A549 (cell line): Measurements from ENCODE around the gene WIPF3. TPM values are rescaled to one million over a fixed set of nuclear protein-coding genes. Genes with fewer than 3 reads are reported as not detected.

Experiments used
- ATAC-seq, 2 experiments: fragments of 200-7000 bp in 1 of 2; fragments of >200 bp in 1 of 2; cut with Nextera tagmentation in 1 of 2; cut with Tn5 transposase in 1 of 2; 3 replicates each; pipeline versions ENCODE4 v1.8.0 to v1.9.1; 2018 to 2020; ENCODE audit warnings: mild to moderate bottlenecking in 1 of 2, moderate library complexity in 1 of 2
- CTCF ChIA-PET: fragments of 300-600 bp; sonication (Branson Sonifier 250); formaldehyde crosslinking; extraction: SDS; loops from one replicate; lab custom pipeline; 2021; ENCODE audit warnings: antibody characterized with exemption, inconsistent platforms; lab: Yijun Ruan, JAX
- POLR2A ChIA-PET: fragments of 350-600 bp; formaldehyde crosslinking; extraction: SDS; loops from one replicate; lab custom pipeline; 2021; ENCODE audit warnings: antibody characterized with exemption, inconsistent platforms; lab: Yijun Ruan, JAX
- DNase-seq, 2 experiments: peaks; one replicate each; pipeline versions ENCODE4 v3.0.0 to v3.0.0-alpha.2; 2011 to 2016; ENCODE audit warnings: low read depth in 1 of 2, low spot score in 1 of 2
- FAIRE-seq: peaks from 2 replicates; lab custom pipeline; 2011; peaks lifted over from hg19 to GRCh38; lab: Jason Lieb, UNC
- H3K27ac ChIP-seq, 2 experiments: fragments of >200 bp; sonication (Bioruptor Twin); formaldehyde crosslinking; 3 replicates each; pipeline ENCODE4 v1.5.1; 2016 to 2017
- H3K4me1 ChIP-seq: fragments of >200 bp; sonication (Bioruptor Twin); formaldehyde crosslinking; 3 replicates; pipeline ENCODE4 v1.6.1; 2016
- H3K4me2 ChIP-seq: fragments of >200 bp; sonication (Bioruptor Twin); formaldehyde crosslinking; 3 replicates; pipeline ENCODE4 v1.6.1; 2016
- H3K4me3 ChIP-seq: fragments of >200 bp; sonication (Bioruptor Twin); formaldehyde crosslinking; 3 replicates; pipeline ENCODE4 v1.5.1; 2016
- H3K9me3 ChIP-seq: fragments of >200 bp; sonication (Bioruptor Twin); formaldehyde crosslinking; 3 replicates; pipeline ENCODE4 v1.6.1; 2016
- CBX2 ChIP-seq: fragments of 200-600 bp; sonication (generic); IDR thresholded peaks from 2 replicates; pipeline ENCODE4 v1.6.1; 2016; ENCODE audit warnings: low read depth, mild to moderate bottlenecking, borderline replicate concordance
- CEBPB ChIP-seq, 2 experiments: fragments of >200 bp in 1 of 2; sonication (Bioruptor Twin) in 1 of 2; formaldehyde crosslinking in 1 of 2; IDR thresholded peaks; 2 replicates each; pipeline ENCODE4 v1.6.1; 2012 to 2016
- CHD2 ChIP-seq: fragments of 150-350 bp; IDR thresholded peaks from 2 replicates; pipeline ENCODE4 v1.6.1; 2014; ENCODE audit warnings: low read length; ENCODE audit not compliant: partially characterized antibody
- EHF ChIP-seq: fragments of 250-450 bp; sonication (Bioruptor Pico); IDR thresholded peaks from 2 replicates; pipeline ENCODE4 v1.5.0; 2020; ENCODE audit warnings: mild to moderate bottlenecking
- EP300 ChIP-seq, 2 experiments: fragments of >200 bp; sonication (Bioruptor Twin); formaldehyde crosslinking; IDR thresholded peaks; 2 replicates in 1 of 2; 3 replicates in 1 of 2; pipeline ENCODE4 v1.6.1; 2016 to 2017
- ESRRA ChIP-seq: fragments of 150-350 bp; IDR thresholded peaks from 2 replicates; pipeline ENCODE4 v1.6.1; 2014; ENCODE audit warnings: mild to moderate bottlenecking, low read length, borderline replicate concordance
- FOSB ChIP-seq: fragments of 250-450 bp; sonication (Bioruptor Pico); IDR thresholded peaks from 2 replicates; pipeline ENCODE4 v1.5.0; 2020; ENCODE audit warnings: mild to moderate bottlenecking, moderate library complexity
- GATA3 ChIP-seq: IDR thresholded peaks from 2 replicates; pipeline ENCODE4 v1.6.1; 2012; ENCODE audit warnings: borderline replicate concordance
- HDAC2 ChIP-seq: fragments of 200-600 bp; sonication (generic); IDR thresholded peaks from 2 replicates; pipeline ENCODE4 v1.6.1; 2016
- HEYL ChIP-seq: fragments of 250-450 bp; sonication (Bioruptor Pico); IDR thresholded peaks from 2 replicates; pipeline ENCODE4 v1.8.0; 2021; ENCODE audit warnings: mild to moderate bottlenecking, moderate library complexity
- HOXB5 ChIP-seq: fragments of 250-450 bp; sonication (Bioruptor Pico); IDR thresholded peaks from 2 replicates; pipeline ENCODE4 v1.5.0; 2020; ENCODE audit warnings: mild to moderate bottlenecking, moderate library complexity
- JUN ChIP-seq, 2 experiments: fragments of >200 bp; sonication (Bioruptor Twin); formaldehyde crosslinking; IDR thresholded peaks; 2 replicates in 1 of 2; 3 replicates in 1 of 2; pipeline ENCODE4 v1.6.1; 2016 to 2017
- JUNB ChIP-seq: fragments of >200 bp; sonication (Bioruptor Twin); formaldehyde crosslinking; IDR thresholded peaks from 2 replicates; pipeline ENCODE4 v1.6.1; 2016
- MAFK ChIP-seq: fragments of 450-650 bp; IDR thresholded peaks from 2 replicates; pipeline ENCODE4 v1.6.1; 2014; ENCODE audit not compliant: partially characterized antibody
- PHF8 ChIP-seq: fragments of 200-600 bp; sonication (generic); IDR thresholded peaks from 2 replicates; pipeline ENCODE4 v1.6.1; 2016; ENCODE audit warnings: low read depth, mild to moderate bottlenecking, antibody characterized with exemption, moderate library complexity, borderline replicate concordance
- POLR2A ChIP-seq: IDR thresholded peaks from 2 replicates; pipeline ENCODE4 v1.6.1; 2012; ENCODE audit warnings: mild to moderate bottlenecking, low read length
- RARB ChIP-seq: fragments of 250-450 bp; sonication (Bioruptor Pico); IDR thresholded peaks from 2 replicates; pipeline ENCODE4 v1.8.0; 2021; ENCODE audit warnings: mild to moderate bottlenecking, moderate library complexity
- RFX5 ChIP-seq: fragments of 450-650 bp; IDR thresholded peaks from 2 replicates; pipeline ENCODE4 v1.7.1; 2014; ENCODE audit warnings: antibody characterized with exemption, mild to moderate bottlenecking, moderate library complexity
- RNF2 ChIP-seq: fragments of 200-600 bp; sonication (generic); IDR thresholded peaks from 2 replicates; pipeline ENCODE4 v1.6.1; 2016; ENCODE audit warnings: low read depth, mild to moderate bottlenecking, antibody characterized with exemption, moderate library complexity, borderline replicate concordance
- SREBF2 ChIP-seq: fragments of 450-650 bp; IDR thresholded peaks from 2 replicates; pipeline ENCODE4 v1.6.1; 2014; ENCODE audit warnings: mild to moderate bottlenecking, moderate library complexity
- USF2 ChIP-seq: fragments of 450-650 bp; IDR thresholded peaks from 2 replicates; pipeline ENCODE4 v1.6.1; 2014; ENCODE audit warnings: antibody characterized with exemption
- ZNF302 ChIP-seq: fragments of 250-450 bp; sonication (Bioruptor Pico); IDR thresholded peaks from 2 replicates; pipeline ENCODE4 v1.9.0; 2021; ENCODE audit warnings: inconsistent platforms, mild to moderate bottlenecking, moderate library complexity
- ZSCAN20 ChIP-seq: fragments of 250-450 bp; sonication (Bioruptor Pico); IDR thresholded peaks from 2 replicates; pipeline ENCODE4 v1.8.0; 2022; ENCODE audit warnings: mild to moderate bottlenecking, moderate library complexity
- WGBS: methylation state at CpG from one replicate; pipeline ENCODE4 v1.1.6; 2017; ENCODE audit errors: missing lambda C conversion rate; 5-methylcytosine and 5-hydroxymethylcytosine counted together
- polyA plus RNA-seq, 4 experiments: library from polyadenylated mRNA; depleted of rRNA in 3 of 4; stranded (reverse); fragments of >200 nt; fragmentation: RNase III in 1 of 4; extraction: RNeasy Plus Mini Kit Qiagen cat#74134 plus additional on column Dnase treatment in 1 of 4; gene quantifications; 2 replicates in 3 of 4; 3 replicates in 1 of 4; pipeline ENCODE4 v1.2.3, GENCODE V29; 2011 to 2017
- TF ChIP-seq, protein P1 (sequence below): IDR thresholded peaks from 2 replicates; pipeline ENCODE4 v1.6.1; 2012
- TF ChIP-seq, protein P2 (sequence below): fragments of 150-350 bp; IDR thresholded peaks from 2 replicates; pipeline ENCODE4 v1.6.1; 2014; ENCODE audit warnings: low read depth, mild to moderate bottlenecking, low read length
- TF ChIP-seq, protein P3 (sequence below): fragments of >200 bp; sonication (Bioruptor Twin); formaldehyde crosslinking; IDR thresholded peaks from 3 replicates; pipeline ENCODE4 v1.6.1; 2016

The WIPF3 gene
- polyA plus RNA-seq, 2 of the 4 experiments (the other 2 are of a cell fraction), result 0.10 to 0.30 TPM

- TF ChIP-seq, protein P1, sequence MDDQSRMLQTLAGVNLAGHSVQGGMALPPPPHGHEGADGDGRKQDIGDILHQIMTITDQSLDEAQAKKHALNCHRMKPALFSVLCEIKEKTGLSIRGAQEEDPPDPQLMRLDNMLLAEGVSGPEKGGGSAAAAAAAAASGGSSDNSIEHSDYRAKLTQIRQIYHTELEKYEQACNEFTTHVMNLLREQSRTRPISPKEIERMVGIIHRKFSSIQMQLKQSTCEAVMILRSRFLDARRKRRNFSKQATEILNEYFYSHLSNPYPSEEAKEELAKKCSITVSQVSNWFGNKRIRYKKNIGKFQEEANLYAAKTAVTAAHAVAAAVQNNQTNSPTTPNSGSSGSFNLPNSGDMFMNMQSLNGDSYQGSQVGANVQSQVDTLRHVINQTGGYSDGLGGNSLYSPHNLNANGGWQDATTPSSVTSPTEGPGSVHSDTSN, result no peak
- TF ChIP-seq ESRRA (no peak), GATA3 (no peak), JUN (IDR thresholded peaks at IDR 0.05) (no peak)
- TF ChIP-seq, protein P2, sequence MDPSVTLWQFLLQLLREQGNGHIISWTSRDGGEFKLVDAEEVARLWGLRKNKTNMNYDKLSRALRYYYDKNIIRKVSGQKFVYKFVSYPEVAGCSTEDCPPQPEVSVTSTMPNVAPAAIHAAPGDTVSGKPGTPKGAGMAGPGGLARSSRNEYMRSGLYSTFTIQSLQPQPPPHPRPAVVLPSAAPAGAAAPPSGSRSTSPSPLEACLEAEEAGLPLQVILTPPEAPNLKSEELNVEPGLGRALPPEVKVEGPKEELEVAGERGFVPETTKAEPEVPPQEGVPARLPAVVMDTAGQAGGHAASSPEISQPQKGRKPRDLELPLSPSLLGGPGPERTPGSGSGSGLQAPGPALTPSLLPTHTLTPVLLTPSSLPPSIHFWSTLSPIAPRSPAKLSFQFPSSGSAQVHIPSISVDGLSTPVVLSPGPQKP, result no peak
These were observed 78.3 kb downstream of the WIPF3 start (continued) for GRCh38 chr7:29884399-29885272.

DNA sequence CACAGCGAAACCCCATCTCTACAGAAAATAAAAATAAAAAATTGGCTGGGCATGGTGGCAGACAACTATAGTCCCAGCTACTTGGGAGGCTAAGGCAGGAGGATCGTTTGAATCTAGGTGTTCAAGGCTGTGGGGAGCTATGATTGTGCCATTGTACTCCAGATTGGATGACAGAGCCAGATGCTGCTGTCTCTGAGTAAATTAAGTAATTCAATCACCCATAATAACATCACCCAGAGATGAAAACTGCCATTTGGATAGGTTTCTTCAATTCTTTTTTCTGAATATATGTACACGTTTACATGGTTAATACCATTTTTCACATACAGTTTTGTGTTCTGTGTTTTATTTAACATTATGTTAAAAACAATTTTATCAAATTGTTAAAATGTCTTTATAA is 79.3 kb downstream of the WIPF3 start:
- FAIRE-seq, result no peak
- no peak for ATAC-seq
- Histone ChIP-seq H3K4me2 (no peak overlapping the region), H3K27ac (no peak overlapping the region), H3K4me3 (no peak overlapping the region), H3K4me1 (no peaks in the 10 kb centered on the region), H3K9me3 (no peaks in the 10 kb centered on the region)
- TF ChIP-seq ESRRA (no peak), EHF (no peak)
- CTCF ChIA-PET, result interaction anchor here (0.7 to 1.5 kb wide), 3 partner anchors 71 to 914 kb away, joined by 3 to 5 read pairs (median 3); no protein-coding TSS in a partner anchor
- POLR2A ChIA-PET, result no interaction called here
- DNase-seq, result no peak
- 55% methylated on average over 3 of the region's 3 CpGs for WGBS

GRCh38 chr7:29886827-29887226 is 80.5 kb downstream of the WIPF3 start:
- Histone ChIP-seq H3K4me2 (no peak overlapping the region), H3K27ac (no peak overlapping the region), H3K4me1 (no peaks in the 10 kb centered on the region), H3K4me3 (no peak overlapping the region), H3K9me3 (no peaks in the 10 kb centered on the region)
- ATAC-seq (no peak), FAIRE-seq (no peak), DNase-seq (no peak)
- WGBS, result 82% methylated on average over 2 of the region's 2 CpGs
- CTCF ChIA-PET, result no interaction called here
- POLR2A ChIA-PET, result no interaction called here
- no peak for TF ChIP-seq CEBPB (IDR thresholded peaks at IDR 0.05)
- no peak for TF ChIP-seq ZNF302
- no peak for TF ChIP-seq RARB
- no peak for TF ChIP-seq POLR2A
- TF ChIP-seq ESRRA, result no peak
- no peak for TF ChIP-seq RNF2
- no peak for TF ChIP-seq ZSCAN20

DNA sequence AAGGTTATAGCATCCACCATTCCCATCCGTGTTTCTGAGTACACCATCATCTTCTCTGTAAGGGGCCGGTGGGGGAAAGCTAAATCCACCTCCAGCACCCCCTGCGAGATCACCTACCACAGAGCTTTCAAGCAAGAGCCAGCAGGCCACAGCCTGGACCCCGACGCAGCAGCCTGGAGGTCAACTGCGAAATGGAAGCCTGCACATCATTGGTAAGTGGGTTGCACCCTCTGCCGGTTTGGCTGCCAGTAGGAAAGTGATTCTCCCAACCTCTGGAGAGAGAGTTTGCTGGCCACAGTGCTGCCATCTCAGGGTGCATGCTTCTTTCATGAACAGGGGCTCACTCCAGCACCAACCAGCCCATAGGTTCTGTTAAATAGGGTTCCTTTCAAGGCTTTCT is 81.7 kb downstream of the WIPF3 start:
- Histone ChIP-seq H3K4me1 (no peaks in the 10 kb centered on the region), H3K27ac (no peak overlapping the region), H3K9me3 (no peaks in the 10 kb centered on the region), H3K4me3 (no peak overlapping the region), H3K4me2 (no peak overlapping the region)
- FAIRE-seq, result no peak
- ChIA-PET POLR2A (no interaction called here), CTCF (interaction anchor here (1.0 kb wide), 1 partner anchor 21 kb away, joined by 3 read pairs; no protein-coding TSS in a partner anchor)
- TF ChIP-seq USF2 (no peak), HDAC2 (no peak), PHF8 (no peak), HEYL (no peak), HOXB5 (no peak), FOSB (CRISPR knock-in tag) (no peak), EP300 (IDR thresholded peaks at IDR 0.05) (no peak), CHD2 (no peak), CBX2 (no peak), SREBF2 (no peak), RNF2 (no peak), JUNB (no peak), RARB (no peak), RFX5 (no peak), MAFK (no peak), CEBPB (IDR thresholded peaks at IDR 0.05) (no peak)
- TF ChIP-seq, protein P3, sequence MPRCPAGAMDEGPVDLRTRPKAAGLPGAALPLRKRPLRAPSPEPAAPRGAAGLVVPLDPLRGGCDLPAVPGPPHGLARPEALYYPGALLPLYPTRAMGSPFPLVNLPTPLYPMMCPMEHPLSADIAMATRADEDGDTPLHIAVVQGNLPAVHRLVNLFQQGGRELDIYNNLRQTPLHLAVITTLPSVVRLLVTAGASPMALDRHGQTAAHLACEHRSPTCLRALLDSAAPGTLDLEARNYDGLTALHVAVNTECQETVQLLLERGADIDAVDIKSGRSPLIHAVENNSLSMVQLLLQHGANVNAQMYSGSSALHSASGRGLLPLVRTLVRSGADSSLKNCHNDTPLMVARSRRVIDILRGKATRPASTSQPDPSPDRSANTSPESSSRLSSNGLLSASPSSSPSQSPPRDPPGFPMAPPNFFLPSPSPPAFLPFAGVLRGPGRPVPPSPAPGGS, result no peak
- ATAC-seq, result no peak
- DNase-seq, result no peak
- 51% methylated on average over 6 of the region's 7 CpGs for WGBS
